Stimulated activated CD8-positive, alpha-beta memory T cell treated with anti-CD3 and anti-CD28 coated beads, Interleukin-4, amount 100 ng/mL, for 1 hour (primary cell): ENCODE data around the gene RAB11FIP4.

Source experiments
- DNase-seq, 2 donors: peaks; one replicate each; pipeline ENCODE4 v3.0.0-alpha.2; 2020; ENCODE audit warnings: low read depth in 2 of 2, low spot score in 1 of 2

Gene RAB11FIP4

GRCh38 chr17:31584438-31585279 lies 193.2 kb downstream of the RAB11FIP4 start:
- no peak for DNase-seq

GRCh38 chr17:31585280-31585630 lies 193.8 kb downstream of the RAB11FIP4 start:
- no peak for DNase-seq

DNA sequence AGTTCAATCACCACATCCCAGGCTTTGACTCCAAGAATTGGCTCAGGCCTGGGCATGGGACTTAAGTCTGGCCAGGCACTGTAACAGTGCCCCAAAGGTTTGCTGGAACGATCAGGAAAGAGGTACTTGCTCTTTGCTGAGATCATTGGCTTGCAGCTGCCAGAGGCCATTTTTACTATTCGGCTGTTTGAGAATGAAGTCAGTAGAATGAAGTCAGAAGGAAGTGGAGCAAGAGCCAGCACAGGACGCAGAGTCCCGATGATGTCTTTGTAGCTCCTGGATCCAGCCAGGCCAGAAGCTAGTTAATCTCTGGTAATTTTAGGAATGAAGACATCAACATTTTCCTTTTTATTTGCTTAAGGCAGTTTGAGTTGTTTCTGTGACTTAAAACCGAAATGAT lies 195.5 kb downstream of the RAB11FIP4 start:
- no peak for DNase-seq

DNA sequence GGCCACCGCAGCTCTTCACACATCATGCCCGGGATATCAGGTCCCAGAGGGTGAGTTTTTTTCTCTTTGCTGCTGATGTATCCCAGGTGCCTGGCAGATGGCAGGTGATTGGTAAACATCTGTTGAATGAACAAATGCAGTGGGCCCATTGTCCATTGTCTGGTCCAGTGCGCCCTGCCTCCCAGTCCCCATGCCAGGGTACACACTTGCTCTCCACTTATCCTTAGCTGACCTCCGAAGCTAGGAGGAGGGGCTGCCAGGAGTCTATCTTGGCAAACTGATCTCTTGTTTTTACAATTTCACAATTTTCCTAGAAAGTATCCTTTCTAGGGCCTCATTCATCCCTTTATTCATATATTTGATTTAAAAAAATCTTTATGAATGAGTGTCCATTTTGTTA lies 196.0 kb downstream of the RAB11FIP4 start:
- DNase-seq: no peak
